HepG2 (cell line): ENCODE measurements around the gene LHPP. TPM values are rescaled to one million over a fixed set of nuclear protein-coding genes. Genes with fewer than 3 reads are reported as not detected.

Experiments used
- ATAC-seq: fragments of 200-7000 bp; cut with Tn5 transposase; 3 replicates; pipeline ENCODE4 v1.9.1; 2020; ENCODE audit warnings: mild to moderate bottlenecking, moderate library complexity
- BruUV-seq: library from RNA; stranded (reverse); fragments of 400-500 nt; replicated peaks from 2 replicates; lab custom pipeline; 2021; lab: Mats Ljungman, UMichigan
- CTCF ChIA-PET: fragments of 300-600 bp; formaldehyde crosslinking; extraction: SDS; loops from one replicate; lab custom pipeline; 2021; ENCODE audit warnings: low total read pairs, inconsistent platforms, low intra/inter-chr PET ratio; lab: Yijun Ruan, JAX
- POLR2A ChIA-PET: fragments of 350-600 bp; sonication (Branson Sonifier 250); formaldehyde crosslinking; loops from one replicate; lab custom pipeline; 2020; ENCODE audit warnings: antibody characterized with exemption, inconsistent platforms; lab: Yijun Ruan, JAX
- DNase-seq: peaks from one replicate; pipeline ENCODE4 v3.0.0-alpha.2; 2015; ENCODE audit warnings: low spot score
- FAIRE-seq: peaks from 3 replicates; lab custom pipeline; 2011; peaks lifted over from hg19 to GRCh38; lab: Jason Lieb, UNC
- H2AFZ ChIP-seq: one replicate; pipeline ENCODE4 v1.6.1; 2011; ENCODE audit warnings: low read length, inconsistent platforms
- H3K27ac ChIP-seq: fragments of 300-600 bp; 3 replicates; pipeline ENCODE4 v1.8.0; 2011; ENCODE audit warnings: mixed run types, mild to moderate bottlenecking, mixed read lengths, low read length, inconsistent platforms; ENCODE audit not compliant: insufficient read depth; ENCODE audit errors: extremely low read length
- H3K27me3 ChIP-seq, 2 experiments: fragments of 200-600 bp in 1 of 2; 2 replicates in 1 of 2; 3 replicates in 1 of 2; pipeline versions ENCODE4 v1.6.0 to v1.8.0; 2011; ENCODE audit warnings: low read length in 2 of 2, mild to moderate bottlenecking in 2 of 2, moderate library complexity in 2 of 2, inconsistent platforms in 1 of 2; ENCODE audit not compliant: insufficient read depth in 2 of 2, control insufficient read depth in 1 of 2
- H3K36me3 ChIP-seq, 2 experiments: fragments of 200-600 bp in 1 of 2; replicated peaks in 1 of 2; 2 replicates in 1 of 2; 3 replicates in 1 of 2; pipeline versions ENCODE4 v1.5.1 to v1.8.0; 2011; ENCODE audit warnings: low read length in 2 of 2, inconsistent platforms in 1 of 2; ENCODE audit not compliant: insufficient read depth in 2 of 2, control insufficient read depth in 1 of 2
- H3K4me1 ChIP-seq: 2 replicates; pipeline ENCODE4 v1.5.1; 2012; ENCODE audit warnings: low read length, inconsistent platforms; ENCODE audit not compliant: insufficient read depth
- H3K4me2 ChIP-seq: 2 replicates; pipeline ENCODE4 v1.6.0; 2011; ENCODE audit warnings: low read depth, low read length, inconsistent platforms
- H3K4me3 ChIP-seq, 3 experiments: fragments of 200-600 bp in 1 of 3; sonication (generic), shearing (Covaris generic) in 1 of 3; replicated peaks in 1 of 3; 2 replicates each; pipeline ENCODE4 v1.5.1; 2011 to 2016; ENCODE audit warnings: low read length in 3 of 3, inconsistent platforms in 2 of 3, low read depth in 2 of 3, mild to moderate bottlenecking in 2 of 3, control low read depth in 1 of 3, mixed read lengths in 1 of 3; ENCODE audit not compliant: insufficient read depth in 1 of 3
- H3K79me2 ChIP-seq: one replicate; pipeline ENCODE4 v1.6.1; 2011; ENCODE audit warnings: low read length, inconsistent platforms; ENCODE audit not compliant: insufficient read depth
- H3K9ac ChIP-seq: 2 replicates; pipeline ENCODE4 v1.6.0; 2011; ENCODE audit warnings: mild to moderate bottlenecking, low read depth, low read length, inconsistent platforms; ENCODE audit not compliant: insufficient read depth
- H3K9me3 ChIP-seq: 2 replicates; pipeline ENCODE4 v1.5.1; 2012; ENCODE audit warnings: mild to moderate bottlenecking, low read length
- H4K20me1 ChIP-seq: 2 replicates; pipeline ENCODE4 v1.6.0; 2011; ENCODE audit warnings: inconsistent platforms, mild to moderate bottlenecking, low read length, moderate library complexity; ENCODE audit not compliant: insufficient read depth
- EHMT2 ChIP-seq: fragments of 200-600 bp; sonication (generic); IDR thresholded peaks from 2 replicates; pipeline ENCODE4 v1.7.0; 2017; ENCODE audit warnings: antibody characterized with exemption, low read depth, low read length, borderline replicate concordance
- ESRRA ChIP-seq: sonication (generic); formaldehyde crosslinking; IDR thresholded peaks from 2 replicates; pipeline ENCODE4 v1.5.1; 2020; ENCODE audit warnings: mild to moderate bottlenecking, low read depth, missing genetic modification reagents
- HIVEP1 ChIP-seq: sonication (generic); formaldehyde crosslinking; IDR thresholded peaks from 2 replicates; pipeline ENCODE4 v1.4.0; 2020; ENCODE audit warnings: mild to moderate bottlenecking, missing genetic modification reagents
- KLF13 ChIP-seq: sonication (generic); formaldehyde crosslinking; IDR thresholded peaks from 2 replicates; pipeline ENCODE4 v1.4.0; 2020; ENCODE audit warnings: mild to moderate bottlenecking, missing genetic modification reagents
- KLF9 ChIP-seq: IDR thresholded peaks from 2 replicates; pipeline ENCODE4 v1.6.1; 2016; ENCODE audit warnings: low read depth
- MXD1 ChIP-seq: sonication (generic); formaldehyde crosslinking; IDR thresholded peaks from 2 replicates; pipeline ENCODE4 v1.4.0; 2020; ENCODE audit warnings: mild to moderate bottlenecking, missing genetic modification reagents
- PCBP2 ChIP-seq: fragments of 200-400 bp; formaldehyde crosslinking; optimal IDR thresholded peaks from 2 replicates; pipeline ENCODE3; 2018; ENCODE audit warnings: low read length, low read depth; ENCODE audit not compliant: poor library complexity, severe bottlenecking
- PHF21A ChIP-seq: sonication (generic); formaldehyde crosslinking; IDR thresholded peaks from 2 replicates; pipeline ENCODE4 v1.5.0; 2020; ENCODE audit warnings: mild to moderate bottlenecking, missing genetic modification reagents
- SOX5 ChIP-seq: IDR thresholded peaks from 2 replicates; pipeline ENCODE4 v1.6.1; 2016; ENCODE audit warnings: borderline replicate concordance
- TEAD3 ChIP-seq: optimal IDR thresholded peaks from 2 replicates; pipeline ENCODE3; 2016; ENCODE audit warnings: borderline replicate concordance
- TP53 ChIP-seq: sonication (generic); formaldehyde crosslinking; conservative IDR thresholded peaks from 2 replicates; pipeline ENCODE4 v1.4.0; 2020; ENCODE audit warnings: missing genetic modification reagents
- ZMYM3 ChIP-seq: sonication (generic); formaldehyde crosslinking; IDR thresholded peaks from 2 replicates; pipeline ENCODE4 v1.5.1; 2020; ENCODE audit warnings: mild to moderate bottlenecking, missing genetic modification reagents
- ZNF572 ChIP-seq: sonication (generic); formaldehyde crosslinking; IDR thresholded peaks from 2 replicates; pipeline ENCODE4 v1.5.1; 2020; ENCODE audit warnings: mild to moderate bottlenecking, missing genetic modification reagents
- ZNF709 ChIP-seq: sonication (generic); formaldehyde crosslinking; IDR thresholded peaks from 2 replicates; pipeline ENCODE4 v1.5.0; 2020; ENCODE audit warnings: mild to moderate bottlenecking, missing genetic modification reagents
- ZNF775 ChIP-seq: sonication (generic); formaldehyde crosslinking; IDR thresholded peaks from 2 replicates; pipeline ENCODE4 v1.4.0; 2020; ENCODE audit warnings: missing genetic modification reagents, mild to moderate bottlenecking, moderate library complexity, borderline replicate concordance
- ZSCAN25 ChIP-seq: sonication (generic); formaldehyde crosslinking; IDR thresholded peaks from 2 replicates; pipeline ENCODE4 v1.8.0; 2022; ENCODE audit warnings: mild to moderate bottlenecking, missing genetic modification reagents
- ZSCAN30 ChIP-seq: sonication (generic); formaldehyde crosslinking; IDR thresholded peaks from 2 replicates; pipeline ENCODE4 v1.5.0; 2020; ENCODE audit warnings: mild to moderate bottlenecking, missing genetic modification reagents
- WGBS: methylation state at CpG from one replicate; pipeline ENCODE4 v1.1.6; 2017; ENCODE audit warnings: low lambda C conversion rate; 5-methylcytosine and 5-hydroxymethylcytosine counted together
- in situ Hi-C: cut with HindIII; loops from 2 replicates; pipeline ENCODE4 v1.10.0; 2017; ENCODE audit warnings: low pct_unique_long_range_greater_than_20kb; ENCODE audit not compliant: extremely low pct_ligation_motif_present
- intact Hi-C: fragments of 100-400 bp; cut with micrococcal nuclease; formaldehyde crosslinking; loops from one replicate; pipeline ENCODE4 v1.10.0; 2022; ENCODE audit not compliant: unreplicated experiment
- polyA plus RNA-seq, 8 experiments: library from polyadenylated mRNA; depleted of rRNA in 3 of 8; stranded (reverse) in 7 of 8; unstranded in 1 of 8; fragments of >200 nt; fragmentation: Illumina TruSeq in 4 of 8; extraction: Trizol in 4 of 8; gene quantifications; 2 replicates each; pipeline versions ENCODE4 v1.2.1 to v1.2.3, GENCODE V29; 2011 to 2016; ENCODE audit warnings: low read depth in 4 of 8, missing spikeins in 1 of 8, mixed read lengths in 1 of 8; ENCODE audit not compliant: insufficient read depth in 1 of 8
- total RNA-seq, 5 experiments: library from RNA; depleted of rRNA; stranded (reverse); fragments of >200 nt; fragmentation: Illumina TruSeq; extraction: Trizol; gene quantifications; 2 replicates each; pipeline ENCODE4 v1.2.3, GENCODE V29; 2016; ENCODE audit warnings: low read depth in 1 of 5

The LHPP gene
- total and polyA plus RNA-seq, 2 of the 13 experiments (the other 11 are each of a cell fraction or from before 2014, with no cell fraction given): 5.2 to 13.1 TPM

- Histone ChIP-seq H3K4me3 (no peak overlapping the region), H4K20me1 (no peaks in the 10 kb centered on the region), H3K79me2 (no peaks in the 10 kb centered on the region), H3K27me3 (peaks cover 0 to 1% of the 10 kb centered on the region in 2 experiments; a peak in 1 of 5 replicates), H3K9ac (no peak overlapping the region), H3K36me3 (no peaks in the 10 kb centered on the region), H3K9me3 (no peaks in the 10 kb centered on the region), H3K4me1 (peaks cover 6% of the 10 kb centered on the region; the same call in 1 of the 2 replicates), H3K27ac (no peak overlapping the region), H3K4me2 (no peak overlapping the region), H2AFZ (no peak overlapping the region)
- BruUV-seq: no TSS peak
- DNase-seq: no peak
- ATAC-seq: no peak
- intact Hi-C loops (no loop called here), in situ Hi-C loops (no loop called here)
- ChIA-PET POLR2A (no interaction called here), CTCF (no interaction called here)
- FAIRE-seq: no peak
- no peak for TF ChIP-seq PHF21A
- no peak for TF ChIP-seq ZMYM3 (CRISPR knock-in tag)
- TF ChIP-seq ZSCAN25: no peak
- TF ChIP-seq KLF9 (CRISPR knock-in tag): no peak
- TF ChIP-seq MXD1: no peak
- no peak for TF ChIP-seq PCBP2
- TF ChIP-seq ESRRA (CRISPR knock-in tag): no peak
- no peak for TF ChIP-seq TP53 (CRISPR knock-in tag)
- TF ChIP-seq SOX5: no peak
- TF ChIP-seq KLF13 (CRISPR knock-in tag): no peak
- TF ChIP-seq EHMT2: no peak
- TF ChIP-seq ZNF709 (CRISPR knock-in tag): no peak
- TF ChIP-seq ZSCAN30: no peak
- no peak for TF ChIP-seq HIVEP1 (CRISPR knock-in tag)
- no peak for TF ChIP-seq TEAD3 (CRISPR knock-in tag)
- TF ChIP-seq ZNF775 (CRISPR knock-in tag): no peak
- no peak for TF ChIP-seq ZNF572
- 70% methylated on average over 2 of the region's 3 CpGs for WGBS
These were observed 80.7 kb downstream of the LHPP start for GRCh38 chr10:124542336-124542735.
